IPS-15b (cell line): ENCODE results near the gene CNTNAP2.

ENCODE experiments used
- H3K27me3 ChIP-seq: one replicate; pipeline ENCODE4 v1.6.1; 2013; ENCODE audit warnings: low read length; ENCODE audit not compliant: control insufficient read depth, insufficient read depth
- H3K36me3 ChIP-seq: one replicate; pipeline ENCODE4 v1.6.1; 2013; ENCODE audit warnings: low read length; ENCODE audit not compliant: control insufficient read depth, insufficient read depth
- H3K4me1 ChIP-seq: one replicate; pipeline ENCODE4 v1.6.1; 2013; ENCODE audit warnings: mild to moderate bottlenecking, low read length; ENCODE audit not compliant: control insufficient read depth, insufficient read depth
- H3K4me3 ChIP-seq: one replicate; pipeline ENCODE4 v1.5.1; 2013; ENCODE audit warnings: low read depth, low read length
- H3K9ac ChIP-seq: one replicate; pipeline ENCODE4 v1.6.1; 2013; ENCODE audit warnings: low read depth, mild to moderate bottlenecking, low read length
- H3K9me3 ChIP-seq: one replicate; pipeline ENCODE4 v1.6.1; 2013; ENCODE audit warnings: mild to moderate bottlenecking, low read length; ENCODE audit not compliant: control insufficient read depth, insufficient read depth

Gene CNTNAP2

GRCh38 chr7:147978201-147978600 lies 1861.6 kb downstream of the CNTNAP2 start:
- H3K36me3 ChIP-seq = no peaks in the 10 kb centered on the region
- no peaks in the 10 kb centered on the region for H3K4me1 ChIP-seq
- H3K9me3 ChIP-seq = no peaks in the 10 kb centered on the region
- no peaks in the 10 kb centered on the region for H3K27me3 ChIP-seq
- no peak overlapping the region for H3K9ac ChIP-seq
- no peak overlapping the region for H3K4me3 ChIP-seq

DNA sequence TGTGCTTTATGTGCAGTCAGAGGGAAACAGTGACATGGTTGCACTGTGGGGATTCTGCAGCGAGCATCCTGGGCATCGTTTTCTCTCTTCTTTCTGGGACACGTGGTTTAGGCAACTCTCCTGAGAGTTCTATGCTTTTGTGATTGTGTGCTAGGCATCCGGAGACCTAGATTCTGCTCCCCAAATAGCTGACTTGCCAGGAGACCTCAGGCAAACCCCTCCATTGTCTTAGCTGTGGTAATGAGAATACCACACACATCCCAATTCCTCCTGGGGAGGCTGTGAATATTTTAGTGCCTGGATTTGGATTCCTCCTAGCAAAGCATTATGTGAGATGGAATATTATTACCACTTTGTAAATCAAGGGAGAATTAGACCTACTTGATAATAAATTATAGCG lies 1862.0 kb downstream of the CNTNAP2 start:
- H3K27me3 ChIP-seq = no peaks in the 10 kb centered on the region
- H3K9ac ChIP-seq = no peak overlapping the region
- H3K9me3 ChIP-seq = no peaks in the 10 kb centered on the region
- no peaks in the 10 kb centered on the region for H3K4me1 ChIP-seq
- no peak overlapping the region for H3K4me3 ChIP-seq
- H3K36me3 ChIP-seq = no peaks in the 10 kb centered on the region

GRCh38 chr7:147980826-147981813 lies 1864.5 kb downstream of the CNTNAP2 start:
- Histone ChIP-seq H3K36me3 (no peaks in the 10 kb centered on the region), H3K27me3 (no peaks in the 10 kb centered on the region), H3K9me3 (no peaks in the 10 kb centered on the region), H3K4me1 (no peaks in the 10 kb centered on the region), H3K9ac (no peak overlapping the region), H3K4me3 (no peak overlapping the region)

DNA sequence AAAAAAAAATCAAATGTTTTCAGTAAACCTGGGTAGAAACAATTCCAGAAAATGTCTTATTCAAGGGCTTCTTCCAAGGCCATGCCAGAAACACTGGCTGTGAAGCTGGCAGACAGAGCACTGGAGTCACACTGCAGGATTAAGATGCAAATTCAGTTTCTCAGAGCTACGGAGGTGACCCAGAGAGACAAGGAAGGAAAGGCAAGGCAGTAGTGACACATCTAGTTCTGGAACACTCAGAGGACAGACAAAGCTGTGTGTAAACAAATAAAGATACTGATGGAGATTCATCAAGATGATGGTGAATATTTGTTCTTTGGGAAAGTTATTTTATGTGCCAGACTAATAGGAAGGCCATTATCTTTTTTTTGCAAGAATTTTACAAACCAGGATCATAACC lies 1865.7 kb downstream of the CNTNAP2 start:
- no peaks in the 10 kb centered on the region for H3K36me3 ChIP-seq

GRCh38 chr7:147984265-147984664 lies 1867.7 kb downstream of the CNTNAP2 start:
- no peak overlapping the region for H3K9ac ChIP-seq
- no peaks in the 10 kb centered on the region for H3K9me3 ChIP-seq
- no peaks in the 10 kb centered on the region for H3K36me3 ChIP-seq
- H3K4me3 ChIP-seq = no peak overlapping the region
- no peaks in the 10 kb centered on the region for H3K27me3 ChIP-seq
- no peaks in the 10 kb centered on the region for H3K4me1 ChIP-seq

More for the DNA sequence above, 1865.7 kb downstream of the CNTNAP2 start:
- Histone ChIP-seq H3K4me1 (no peaks in the 10 kb centered on the region), H3K27me3 (no peaks in the 10 kb centered on the region), H3K9me3 (no peaks in the 10 kb centered on the region), H3K4me3 (no peak overlapping the region), H3K9ac (no peak overlapping the region)

- no peak overlapping the region for H3K9ac ChIP-seq
- H3K27me3 ChIP-seq = no peaks in the 10 kb centered on the region
- H3K4me1 ChIP-seq = no peaks in the 10 kb centered on the region
- H3K9me3 ChIP-seq = no peaks in the 10 kb centered on the region
- no peaks in the 10 kb centered on the region for H3K36me3 ChIP-seq
- H3K4me3 ChIP-seq = no peak overlapping the region
Measured at GRCh38 chr7:147990079-147990478, 1873.5 kb downstream of the CNTNAP2 start.

DNA sequence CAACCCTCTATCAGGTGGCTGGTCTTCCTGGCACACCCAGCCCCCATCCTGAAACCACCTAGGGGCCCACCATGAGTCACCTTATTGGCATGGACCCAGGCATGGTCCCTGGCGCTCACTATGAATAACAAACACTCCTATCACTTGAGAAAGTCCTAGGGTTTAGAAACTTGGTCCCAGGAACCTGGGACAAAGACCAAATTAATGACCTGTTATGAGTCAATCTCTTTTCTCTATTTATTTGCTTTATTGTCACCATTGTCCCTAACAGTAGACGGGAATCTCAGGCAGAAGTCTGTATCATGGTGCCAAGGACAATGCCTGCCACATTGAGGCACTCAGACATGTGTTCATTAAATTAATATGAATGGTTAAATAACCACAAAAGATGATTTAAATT lies 1874.3 kb downstream of the CNTNAP2 start:
- Histone ChIP-seq H3K27me3 (no peaks in the 10 kb centered on the region), H3K36me3 (no peaks in the 10 kb centered on the region), H3K4me1 (no peaks in the 10 kb centered on the region), H3K9ac (no peak overlapping the region), H3K9me3 (no peaks in the 10 kb centered on the region), H3K4me3 (no peak overlapping the region)

- Histone ChIP-seq H3K36me3 (no peaks in the 10 kb centered on the region), H3K4me3 (no peak overlapping the region), H3K4me1 (no peaks in the 10 kb centered on the region), H3K27me3 (no peaks in the 10 kb centered on the region), H3K9ac (no peak overlapping the region), H3K9me3 (no peaks in the 10 kb centered on the region)
Measured at GRCh38 chr7:147992698-147993097, 1876.1 kb downstream of the CNTNAP2 start.

- H3K4me3 ChIP-seq = no peak overlapping the region
- no peaks in the 10 kb centered on the region for H3K27me3 ChIP-seq
- H3K36me3 ChIP-seq = no peaks in the 10 kb centered on the region
- H3K4me1 ChIP-seq = peaks cover 5% of the 10 kb centered on the region
- no peak overlapping the region for H3K9ac ChIP-seq
- no peaks in the 10 kb centered on the region for H3K9me3 ChIP-seq
Measured at GRCh38 chr7:147997636-147998035, 1881.0 kb downstream of the CNTNAP2 start.

- no peaks in the 10 kb centered on the region for H3K36me3 ChIP-seq
- H3K27me3 ChIP-seq = no peaks in the 10 kb centered on the region
- H3K9ac ChIP-seq = no peak overlapping the region
- H3K4me1 ChIP-seq = peaks cover 5% of the 10 kb centered on the region
- no peaks in the 10 kb centered on the region for H3K9me3 ChIP-seq
- no peak overlapping the region for H3K4me3 ChIP-seq
Measured at GRCh38 chr7:147999962-148000361, 1883.4 kb downstream of the CNTNAP2 start.

GRCh38 chr7:148011753-148012152 lies 1895.2 kb downstream of the CNTNAP2 start:
- Histone ChIP-seq H3K27me3 (no peaks in the 10 kb centered on the region), H3K36me3 (no peaks in the 10 kb centered on the region), H3K9me3 (no peaks in the 10 kb centered on the region), H3K4me3 (no peak overlapping the region), H3K4me1 (peaks cover 2% of the 10 kb centered on the region), H3K9ac (no peak overlapping the region)

- Histone ChIP-seq H3K27me3 (peaks cover 4% of the 10 kb centered on the region), H3K4me3 (no peak overlapping the region), H3K9me3 (no peaks in the 10 kb centered on the region), H3K4me1 (peaks cover 2% of the 10 kb centered on the region), H3K36me3 (no peaks in the 10 kb centered on the region), H3K9ac (no peak overlapping the region)
Measured at GRCh38 chr7:148014001-148014400, 1897.4 kb downstream of the CNTNAP2 start.
